Measurements from ENCODE around the gene GPR39.

GRCh38 chr2:132368191-132368590 lies 48.4 kb upstream of the GPR39 start:
- TF ChIP-seq CTCF (IDR thresholded peaks at IDR 0.05; ENCODE audit: low read depth, low read length, poor library complexity, severe bottlenecking) (no peak), EZH2phosphoT487 (IDR thresholded peaks at IDR 0.05; ENCODE audit: borderline replicate concordance, low read length) (no peak)
